PC-3 (cell line): ENCODE results near the gene CAMKK2. TPM values are rescaled to one million over a fixed set of nuclear protein-coding genes. Genes with fewer than 3 reads are reported as not detected.

ENCODE experiments used
- ATAC-seq: fragments of 200-7000 bp; cut with Tn5 transposase; 2 replicates; pipeline ENCODE4 v1.9.1; 2020; ENCODE audit warnings: mild to moderate bottlenecking, moderate library complexity
- BruUV-seq: library from RNA; stranded (reverse); fragments of 400-500 nt; replicated peaks from 2 replicates; lab custom pipeline; 2021; lab: Mats Ljungman, UMichigan
- CTCF ChIA-PET: fragments of 300-600 bp; sonication (Branson Sonifier 250); formaldehyde crosslinking; loops from one replicate; lab custom pipeline; 2022; ENCODE audit warnings: antibody characterized with exemption; lab: Charles Lee
- POLR2A ChIA-PET: fragments of 300-600 bp; sonication (Branson Sonifier 250); formaldehyde crosslinking; loops from one replicate; lab custom pipeline; 2022; ENCODE audit warnings: antibody characterized with exemption; ENCODE audit not compliant: unreplicated experiment; lab: Charles Lee
- DNase-seq: peaks from one replicate; pipeline ENCODE4 v3.0.0-alpha.2; 2015
- H2AFZ ChIP-seq: fragments of 300-600 bp; sonication (generic); 2 replicates; pipeline ENCODE4 v1.6.0; 2016; ENCODE audit warnings: antibody characterized with exemption, low read length
- H3F3A ChIP-seq: fragments of 300-600 bp; sonication (generic); one replicate; pipeline ENCODE4 v1.6.0; 2017; ENCODE audit warnings: antibody characterized with exemption, low read length, control low read depth, mild to moderate bottlenecking; ENCODE audit not compliant: unreplicated experiment
- H3K27ac ChIP-seq: fragments of 300-600 bp; sonication (generic); 2 replicates; pipeline ENCODE4 v1.5.1; 2016; ENCODE audit warnings: mild to moderate bottlenecking, low read length
- H3K27me3 ChIP-seq: fragments of 300-600 bp; sonication (generic); 2 replicates; pipeline ENCODE4 v1.6.1; 2016; ENCODE audit warnings: low read length, mixed read lengths
- H3K36me3 ChIP-seq: fragments of 300-600 bp; sonication (generic); 2 replicates; pipeline ENCODE4 v1.6.1; 2016; ENCODE audit warnings: low read depth, mixed run types, low read length, mixed read lengths
- H3K4me1 ChIP-seq: fragments of 300-600 bp; sonication (generic); 2 replicates; pipeline ENCODE4 v1.5.1; 2016; ENCODE audit warnings: low read length; ENCODE audit not compliant: insufficient read depth
- H3K4me2 ChIP-seq: fragments of 300-600 bp; sonication (generic); 2 replicates; pipeline ENCODE4 v1.6.0; 2016; ENCODE audit warnings: low read length
- H3K4me3 ChIP-seq: fragments of 300-600 bp; sonication (generic); 2 replicates; pipeline ENCODE4 v1.5.1; 2016; ENCODE audit warnings: mild to moderate bottlenecking, low read length, mixed read lengths
- H3K79me2 ChIP-seq: fragments of 300-600 bp; sonication (generic); 2 replicates; pipeline ENCODE4 v1.6.1; 2017; ENCODE audit warnings: low read length, mixed read lengths
- H3K9ac ChIP-seq: fragments of 300-600 bp; sonication (generic); 2 replicates; pipeline ENCODE4 v1.6.0; 2016; ENCODE audit warnings: mild to moderate bottlenecking, low read length
- H3K9me2 ChIP-seq: fragments of 300-600 bp; sonication (generic); replicated peaks from 2 replicates; pipeline ENCODE4 v1.6.1; 2016; ENCODE audit warnings: mixed run types, low read length, mixed read lengths
- H3K9me3 ChIP-seq: fragments of 300-600 bp; sonication (generic); 2 replicates; pipeline ENCODE4 v1.6.1; 2016; ENCODE audit warnings: low read length, mixed read lengths
- H4K20me1 ChIP-seq: fragments of 300-600 bp; sonication (generic); 2 replicates; pipeline ENCODE4 v1.6.1; 2016; ENCODE audit warnings: low read length, mixed read lengths
- EZH2 ChIP-seq: fragments of 300-600 bp; sonication (generic); IDR thresholded peaks from one replicate; pipeline ENCODE4 v1.6.1; 2017; ENCODE audit warnings: antibody characterized with exemption, mild to moderate bottlenecking, low read length; ENCODE audit not compliant: unreplicated experiment
- EZH2phosphoT487 ChIP-seq: fragments of 300-600 bp; sonication (generic); IDR thresholded peaks from 2 replicates; pipeline ENCODE4 v1.6.1; 2018; ENCODE audit warnings: mild to moderate bottlenecking, antibody characterized with exemption, low read length, borderline replicate concordance
- intact Hi-C: fragments of 100-400 bp; cut with micrococcal nuclease; formaldehyde crosslinking; loops from 2 replicates; pipeline ENCODE4 v1.9.0; 2023
- total RNA-seq: library from RNA; depleted of rRNA; stranded (reverse); fragments of >200 nt; gene quantifications from 2 replicates; pipeline ENCODE4 v1.2.3, GENCODE V29; 2014
- TF ChIP-seq, protein P1 (sequence below): fragments of 300-600 bp; sonication (generic); conservative IDR thresholded peaks from 2 replicates; pipeline ENCODE4 v1.5.1; 2017; ENCODE audit warnings: antibody characterized with exemption, low read depth, mild to moderate bottlenecking, low read length

The CAMKK2 gene
- total RNA-seq, 1 experiment from 2014 or later: 26.5 TPM

DNA sequence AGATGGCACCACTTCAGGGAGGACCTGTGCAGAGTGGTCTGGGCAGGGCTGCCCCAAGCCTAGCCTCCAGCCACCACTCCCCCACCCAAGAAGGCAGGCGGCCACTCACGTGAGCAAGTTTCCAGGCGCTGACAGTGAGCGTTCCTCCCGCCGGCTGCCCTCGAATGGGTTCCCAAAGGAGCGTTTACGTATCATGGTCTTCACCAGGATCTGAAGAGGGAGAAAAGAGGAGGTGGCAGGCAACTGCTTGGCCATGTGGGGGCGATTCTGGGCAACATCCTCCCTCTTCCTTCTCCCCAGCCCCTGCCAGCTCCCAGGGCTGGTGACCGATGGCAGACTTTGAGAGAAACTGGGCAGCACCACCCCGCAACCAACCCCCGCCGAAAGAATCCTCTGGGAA, 51.5 kb downstream of the CAMKK2 start:
- no peaks in the 10 kb centered on the region for H3K4me1 ChIP-seq
- ATAC-seq: no peak
- H3F3A ChIP-seq: no peaks in the 10 kb centered on the region
- H3K27ac ChIP-seq: no peak overlapping the region
- no peak overlapping the region for H3K9ac ChIP-seq
- intact Hi-C loops: no loop called here
- CTCF ChIA-PET: no interaction called here
- H3K4me3 ChIP-seq: no peak overlapping the region
- POLR2A ChIA-PET: no interaction called here
- H2AFZ ChIP-seq: no peak overlapping the region
- no peak for DNase-seq
- H3K27me3 ChIP-seq: no peaks in the 10 kb centered on the region
- no peaks in the 10 kb centered on the region for H3K9me2 ChIP-seq
- no peaks in the 10 kb centered on the region for H4K20me1 ChIP-seq
- H3K4me2 ChIP-seq: no peak overlapping the region
- no peaks in the 10 kb centered on the region for H3K9me3 ChIP-seq
- no peaks in the 10 kb centered on the region for H3K79me2 ChIP-seq
- no TSS peak for BruUV-seq
- no peak for TF ChIP-seq EZH2
- TF ChIP-seq EZH2phosphoT487: no peak
- TF ChIP-seq, protein P1, sequence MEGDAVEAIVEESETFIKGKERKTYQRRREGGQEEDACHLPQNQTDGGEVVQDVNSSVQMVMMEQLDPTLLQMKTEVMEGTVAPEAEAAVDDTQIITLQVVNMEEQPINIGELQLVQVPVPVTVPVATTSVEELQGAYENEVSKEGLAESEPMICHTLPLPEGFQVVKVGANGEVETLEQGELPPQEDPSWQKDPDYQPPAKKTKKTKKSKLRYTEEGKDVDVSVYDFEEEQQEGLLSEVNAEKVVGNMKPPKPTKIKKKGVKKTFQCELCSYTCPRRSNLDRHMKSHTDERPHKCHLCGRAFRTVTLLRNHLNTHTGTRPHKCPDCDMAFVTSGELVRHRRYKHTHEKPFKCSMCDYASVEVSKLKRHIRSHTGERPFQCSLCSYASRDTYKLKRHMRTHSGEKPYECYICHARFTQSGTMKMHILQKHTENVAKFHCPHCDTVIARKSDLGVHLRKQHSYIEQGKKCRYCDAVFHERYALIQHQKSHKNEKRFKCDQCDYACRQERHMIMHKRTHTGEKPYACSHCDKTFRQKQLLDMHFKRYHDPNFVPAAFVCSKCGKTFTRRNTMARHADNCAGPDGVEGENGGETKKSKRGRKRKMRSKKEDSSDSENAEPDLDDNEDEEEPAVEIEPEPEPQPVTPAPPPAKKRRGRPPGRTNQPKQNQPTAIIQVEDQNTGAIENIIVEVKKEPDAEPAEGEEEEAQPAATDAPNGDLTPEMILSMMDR: no peak
- H3K36me3 ChIP-seq: peaks cover 15% of the 10 kb centered on the region; the same call in 1 of the 2 replicates

DNA sequence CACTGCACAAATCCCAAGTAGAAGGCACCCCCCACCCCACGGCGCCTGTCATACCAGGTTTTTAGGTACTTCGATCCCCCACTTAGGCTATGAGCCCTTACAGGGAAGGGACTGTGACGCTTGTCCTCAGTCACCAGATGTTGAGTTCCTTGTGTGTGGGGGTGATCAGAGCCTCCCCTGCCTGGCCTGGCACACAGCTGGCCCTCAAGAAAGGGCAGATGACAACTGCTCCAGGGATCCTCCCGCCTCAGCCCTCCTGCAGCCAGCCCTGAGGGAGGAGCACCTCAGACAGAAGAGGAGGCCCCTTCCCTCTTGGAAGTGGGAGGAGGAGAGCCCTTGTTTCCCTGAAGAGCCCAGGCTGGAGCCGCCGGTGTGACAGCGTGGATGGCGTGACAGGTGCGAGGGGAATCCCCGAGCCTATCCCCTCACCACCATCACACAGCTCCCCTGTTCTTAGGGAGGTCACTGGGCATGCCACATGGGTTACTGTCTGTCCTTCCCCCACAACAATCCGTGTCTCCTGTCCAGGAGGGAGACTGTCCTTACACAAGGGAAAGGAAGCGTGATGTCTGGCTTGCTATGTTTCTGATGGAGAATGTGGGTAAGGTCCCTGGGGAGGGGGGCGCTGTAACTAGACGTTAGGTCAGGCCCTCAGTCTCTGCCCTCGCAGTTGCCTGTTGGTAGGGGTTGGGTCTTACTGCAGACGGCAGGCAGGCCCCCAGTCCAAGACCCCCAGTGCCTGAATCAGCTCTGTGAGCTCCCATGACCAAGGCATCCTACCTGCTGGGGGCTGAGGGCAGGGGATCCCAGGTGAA, 55.1 kb downstream of the CAMKK2 start:
- no TSS peak for BruUV-seq
- Histone ChIP-seq H3K4me1 (no peaks in the 10 kb centered on the region), H3K9me3 (no peaks in the 10 kb centered on the region), H3K27ac (no peak overlapping the region), H3K79me2 (no peaks in the 10 kb centered on the region), H2AFZ (no peak overlapping the region), H3K4me2 (no peak overlapping the region), H4K20me1 (no peaks in the 10 kb centered on the region), H3K27me3 (no peaks in the 10 kb centered on the region), H3K4me3 (no peak overlapping the region), H3K9me2 (no peaks in the 10 kb centered on the region), H3K36me3 (peaks cover 9% of the 10 kb centered on the region; the same call in 1 of the 2 replicates), H3F3A (no peaks in the 10 kb centered on the region), H3K9ac (no peak overlapping the region)
- ATAC-seq (no peak), DNase-seq (no peak)
- ChIA-PET CTCF (no interaction called here), POLR2A (interaction anchor here (0.6 kb wide), 1 partner anchor 950 kb away, joined by 3 read pairs; no protein-coding TSS in a partner anchor)
- TF ChIP-seq EZH2: no peak
- no peak for TF ChIP-seq EZH2phosphoT487
- TF ChIP-seq, protein P1: no peak
- intact Hi-C loops: no loop called here

DNA sequence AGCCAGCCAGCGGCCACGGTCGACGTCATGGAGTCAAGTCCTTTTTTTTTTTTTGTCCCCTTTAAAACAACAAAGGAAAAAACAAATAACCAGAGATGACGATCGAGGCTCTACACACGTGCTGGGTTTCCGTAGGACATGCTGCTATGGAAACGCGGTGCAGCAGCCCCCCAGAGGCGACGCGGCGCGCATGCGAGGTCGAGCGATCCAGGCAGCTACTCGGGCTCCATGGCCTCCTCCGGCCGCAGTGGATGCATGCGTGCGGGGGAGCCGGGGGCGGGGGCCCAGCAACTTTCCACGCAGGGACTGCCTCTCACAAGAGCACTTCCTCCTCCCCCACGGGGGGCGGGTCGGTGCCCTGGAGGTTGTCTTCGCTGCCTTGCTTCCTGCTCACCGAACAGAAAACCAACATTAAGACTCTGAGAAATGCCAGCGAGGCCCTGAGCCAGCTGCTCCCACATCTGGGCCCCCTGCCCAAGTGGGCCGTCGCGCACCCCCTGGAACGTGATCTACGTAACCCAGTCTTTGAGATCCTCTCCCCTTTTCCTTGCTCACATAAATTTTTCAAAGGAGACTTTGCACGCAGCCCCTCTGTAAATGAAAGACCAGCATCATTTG, 55.9 kb downstream of the CAMKK2 start:
- BruUV-seq: no TSS peak
- CTCF ChIA-PET: no interaction called here
- ATAC-seq (no peak), DNase-seq (no peak)
- Histone ChIP-seq H3K4me3 (no peak overlapping the region), H4K20me1 (no peaks in the 10 kb centered on the region), H3K4me2 (no peak overlapping the region), H3K9ac (no peak overlapping the region), H3K4me1 (no peaks in the 10 kb centered on the region), H3K27ac (no peak overlapping the region), H3F3A (no peaks in the 10 kb centered on the region), H3K9me2 (no peaks in the 10 kb centered on the region), H3K79me2 (no peaks in the 10 kb centered on the region), H3K36me3 (peaks cover 9% of the 10 kb centered on the region; the same call in 1 of the 2 replicates), H3K9me3 (no peaks in the 10 kb centered on the region), H3K27me3 (no peaks in the 10 kb centered on the region), H2AFZ (no peak overlapping the region)
- TF ChIP-seq EZH2phosphoT487 (no peak), EZH2 (no peak)
- TF ChIP-seq, protein P1: no peak
- intact Hi-C loops: no loop called here
- POLR2A ChIA-PET: no interaction called here
